Measurements from ENCODE around the gene ARRB1.

ARRB1 gene

GRCh38 chr11:75241036-75241905 is 110.2 kb downstream of the ARRB1 start:
- H3K4me3 ChIP-seq (ENCODE audit: control insufficient read depth, low read depth, low read length) = peak overlapping the region; percentile 49
- TF ChIP-seq CTCF (IDR thresholded peaks at IDR 0.05; ENCODE audit: control insufficient read depth, insufficient read depth, low read depth, low read length, missing control alignments) = peak; percentile 50

GRCh38 chr11:75240311-75241035 is 111.0 kb downstream of the ARRB1 start, which contains the start of gene TPBGL:
Gene TPBGL (plus strand): TSS chr11:75240774. CDS start chr11:75241050, 276 bp downstream.
- no peak for TF ChIP-seq CTCF (IDR thresholded peaks at IDR 0.05; ENCODE audit: control insufficient read depth, insufficient read depth, low read depth, low read length, missing control alignments)
- H3K4me3 ChIP-seq (ENCODE audit: control insufficient read depth, low read depth, low read length) = no peak within 1 kb of the TSS
- no peak for DNase-seq (ENCODE audit: low read depth)

More at GRCh38 chr11:75241036-75241905, 110.2 kb downstream of the ARRB1 start:
- peak; percentile 18 for DNase-seq (ENCODE audit: low read depth)

- H3K4me3 ChIP-seq (ENCODE audit: control insufficient read depth, low read depth, low read length) = no peak overlapping the region
- TF ChIP-seq CTCF (IDR thresholded peaks at IDR 0.05; ENCODE audit: control insufficient read depth, insufficient read depth, low read depth, low read length, missing control alignments) = no peak
- DNase-seq (ENCODE audit: low read depth) = no peak
Observed at GRCh38 chr11:75239531-75240290, 111.8 kb downstream of the ARRB1 start.

GRCh38 chr11:75238595-75239440 is 112.6 kb downstream of the ARRB1 start:
- no peak for DNase-seq (ENCODE audit: low read depth)
- no peak for TF ChIP-seq CTCF (IDR thresholded peaks at IDR 0.05; ENCODE audit: control insufficient read depth, insufficient read depth, low read depth, low read length, missing control alignments)
- no peak overlapping the region for H3K4me3 ChIP-seq (ENCODE audit: control insufficient read depth, low read depth, low read length)

GRCh38 chr11:75237050-75237449 is 114.4 kb downstream of the ARRB1 start:
- H3K4me3 ChIP-seq (ENCODE audit: control insufficient read depth, low read depth, low read length) = no peak overlapping the region
- no peak for DNase-seq (ENCODE audit: low read depth)

More at GRCh38 chr11:75237050-75237449, 114.4 kb downstream of the ARRB1 start:
- no peak for TF ChIP-seq CTCF (IDR thresholded peaks at IDR 0.05; ENCODE audit: control insufficient read depth, insufficient read depth, low read depth, low read length, missing control alignments)
